Measurements from ENCODE around the gene TBC1D22A. TPM values are rescaled to one million over a fixed set of nuclear protein-coding genes. Genes with fewer than 3 reads are reported as not detected.

The TBC1D22A gene
- polyA plus RNA-seq, 1 experiment, result 24.2 TPM

DNA sequence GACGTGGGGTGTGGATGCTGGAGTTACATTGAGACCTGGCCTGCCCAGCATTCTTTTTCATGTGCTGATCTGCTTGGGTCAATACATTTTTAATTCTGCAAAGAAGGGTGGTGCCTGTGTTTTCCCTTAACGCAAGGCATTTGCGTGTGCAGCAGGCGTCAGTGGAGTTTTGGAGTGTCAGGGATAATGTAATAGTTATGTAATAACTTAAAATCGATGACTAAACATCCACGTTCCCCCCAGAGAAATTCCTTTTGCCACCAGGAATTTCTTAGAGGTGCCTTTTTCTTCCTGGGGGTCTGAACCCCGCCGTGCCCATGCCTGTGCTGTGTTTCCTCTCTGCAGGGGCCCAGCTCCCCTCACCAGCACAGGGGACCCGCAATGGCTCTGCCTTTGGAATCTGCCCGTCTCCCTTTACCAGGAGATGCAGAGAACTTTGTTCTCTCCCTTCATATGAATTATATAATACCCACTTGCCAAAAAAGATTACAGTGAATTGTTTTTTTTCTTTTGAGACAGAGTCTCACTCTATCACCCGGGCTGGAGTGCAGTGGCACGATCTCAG, 62.6 kb downstream of the TBC1D22A start:
- Histone ChIP-seq H3K27me3 (ENCODE audit: control insufficient read depth, insufficient read depth, low read length) (no peaks in the 10 kb centered on the region), H3K4me3 (ENCODE audit: low read depth, low read length) (no peak overlapping the region), H3K36me3 (ENCODE audit: control insufficient read depth, insufficient read depth, low read length) (peaks cover 1% of the 10 kb centered on the region; the same call in 1 of the 2 replicates)
- TF ChIP-seq, protein P1, sequence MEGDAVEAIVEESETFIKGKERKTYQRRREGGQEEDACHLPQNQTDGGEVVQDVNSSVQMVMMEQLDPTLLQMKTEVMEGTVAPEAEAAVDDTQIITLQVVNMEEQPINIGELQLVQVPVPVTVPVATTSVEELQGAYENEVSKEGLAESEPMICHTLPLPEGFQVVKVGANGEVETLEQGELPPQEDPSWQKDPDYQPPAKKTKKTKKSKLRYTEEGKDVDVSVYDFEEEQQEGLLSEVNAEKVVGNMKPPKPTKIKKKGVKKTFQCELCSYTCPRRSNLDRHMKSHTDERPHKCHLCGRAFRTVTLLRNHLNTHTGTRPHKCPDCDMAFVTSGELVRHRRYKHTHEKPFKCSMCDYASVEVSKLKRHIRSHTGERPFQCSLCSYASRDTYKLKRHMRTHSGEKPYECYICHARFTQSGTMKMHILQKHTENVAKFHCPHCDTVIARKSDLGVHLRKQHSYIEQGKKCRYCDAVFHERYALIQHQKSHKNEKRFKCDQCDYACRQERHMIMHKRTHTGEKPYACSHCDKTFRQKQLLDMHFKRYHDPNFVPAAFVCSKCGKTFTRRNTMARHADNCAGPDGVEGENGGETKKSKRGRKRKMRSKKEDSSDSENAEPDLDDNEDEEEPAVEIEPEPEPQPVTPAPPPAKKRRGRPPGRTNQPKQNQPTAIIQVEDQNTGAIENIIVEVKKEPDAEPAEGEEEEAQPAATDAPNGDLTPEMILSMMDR (IDR thresholded peaks at IDR 0.05; ENCODE audit: insufficient read depth, low read depth, low read length), result no peak
- POLR2A ChIA-PET, result no interaction called here
- DNase-seq (ENCODE audit: low read depth), result no peak
- CTCF ChIA-PET, result interaction anchor here (3.7 kb wide), 1 partner anchor 22 kb away, joined by 14 read pairs; no protein-coding TSS in a partner anchor

DNA sequence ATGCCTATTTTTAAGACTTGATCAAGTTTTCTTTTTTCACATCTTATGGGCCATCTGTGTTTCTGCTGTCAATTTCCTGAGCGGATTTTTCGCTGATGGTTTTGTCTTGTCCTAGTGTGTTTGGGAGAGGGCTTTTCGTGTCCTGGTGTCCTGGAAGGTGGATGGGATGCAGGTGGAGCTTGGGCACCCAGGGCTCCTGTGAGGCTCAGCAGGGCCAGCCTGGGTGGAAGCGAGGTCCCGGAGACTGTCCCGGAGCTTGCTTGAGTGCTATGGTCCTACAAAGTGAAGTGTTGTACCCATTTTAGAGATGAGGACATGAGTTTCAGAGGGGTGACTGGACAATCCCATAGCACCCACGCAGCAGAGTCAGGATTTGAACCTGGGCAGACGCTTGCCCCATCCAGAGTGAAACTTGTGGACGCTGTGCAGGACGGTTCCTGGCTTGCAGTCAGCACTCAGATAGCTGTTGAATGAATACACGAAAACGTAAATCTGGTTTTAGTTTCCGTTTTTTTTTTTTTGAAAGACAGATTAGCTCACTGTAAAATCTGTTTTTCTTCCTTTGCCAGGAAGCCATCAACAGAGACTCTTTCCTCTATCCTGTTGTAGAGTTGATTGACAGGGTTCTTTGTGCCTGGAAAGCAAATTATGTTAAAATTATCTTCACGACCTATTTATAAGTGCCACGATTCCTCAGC, 64.1 kb downstream of the TBC1D22A start:
- POLR2A ChIA-PET, result no interaction called here
- TF ChIP-seq, protein P1 (IDR thresholded peaks at IDR 0.05; ENCODE audit: insufficient read depth, low read depth, low read length), result no peak
- Histone ChIP-seq H3K36me3 (ENCODE audit: control insufficient read depth, insufficient read depth, low read length) (peaks cover 1% of the 10 kb centered on the region; the same call in 1 of the 2 replicates), H3K27me3 (ENCODE audit: control insufficient read depth, insufficient read depth, low read length) (no peaks in the 10 kb centered on the region), H3K4me3 (ENCODE audit: low read depth, low read length) (no peak overlapping the region)
- no peak for DNase-seq (ENCODE audit: low read depth)
- CTCF ChIA-PET, result interaction anchor here (0.9 to 3.7 kb wide), 2 partner anchors 19 to 24 kb away, joined by 3 to 14 read pairs; no protein-coding TSS in a partner anchor

DNA sequence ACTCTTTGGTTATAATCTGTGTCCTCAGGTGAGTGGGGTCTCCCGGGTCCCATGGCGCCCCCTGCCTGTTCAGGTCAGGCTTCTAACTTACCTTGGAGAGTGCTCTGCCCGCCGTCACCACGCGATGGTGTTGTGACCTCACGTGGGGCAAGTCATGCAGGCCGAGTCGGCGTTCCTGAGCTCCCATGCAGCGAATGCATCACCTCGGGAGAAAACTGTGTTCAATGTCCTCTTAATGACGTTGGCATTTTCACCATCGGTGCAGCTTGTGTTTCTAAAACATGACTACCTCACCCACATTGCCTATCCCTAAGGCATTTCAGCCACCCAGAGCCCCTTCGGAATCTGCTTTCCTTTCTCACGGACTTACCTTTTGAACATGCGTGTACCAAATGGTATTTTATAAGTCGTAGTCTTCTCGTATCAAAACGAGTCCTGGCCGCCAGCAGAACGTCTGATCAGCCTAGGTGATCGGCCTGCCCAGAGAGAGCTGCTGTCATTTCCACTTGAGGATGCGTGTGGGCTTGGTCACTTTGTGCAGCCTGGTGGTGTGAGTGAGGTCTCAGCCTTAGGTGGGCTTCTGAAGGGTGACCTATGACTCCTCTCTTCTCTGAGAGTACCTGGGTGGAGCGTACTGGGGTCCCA, 64.8 kb downstream of the TBC1D22A start:
- CTCF ChIA-PET, result interaction anchor here (0.9 to 3.7 kb wide), 2 partner anchors 18 to 24 kb away, joined by 3 to 14 read pairs; no protein-coding TSS in a partner anchor
- DNase-seq (ENCODE audit: low read depth), result no peak
- peaks cover 1% of the 10 kb centered on the region; the same call in 1 of the 2 replicates for H3K36me3 ChIP-seq (ENCODE audit: control insufficient read depth, insufficient read depth, low read length)
- H3K4me3 ChIP-seq (ENCODE audit: low read depth, low read length), result no peak overlapping the region
- no peaks in the 10 kb centered on the region for H3K27me3 ChIP-seq (ENCODE audit: control insufficient read depth, insufficient read depth, low read length)
- TF ChIP-seq, protein P1 (IDR thresholded peaks at IDR 0.05; ENCODE audit: insufficient read depth, low read depth, low read length), result no peak
- POLR2A ChIA-PET, result no interaction called here

DNA sequence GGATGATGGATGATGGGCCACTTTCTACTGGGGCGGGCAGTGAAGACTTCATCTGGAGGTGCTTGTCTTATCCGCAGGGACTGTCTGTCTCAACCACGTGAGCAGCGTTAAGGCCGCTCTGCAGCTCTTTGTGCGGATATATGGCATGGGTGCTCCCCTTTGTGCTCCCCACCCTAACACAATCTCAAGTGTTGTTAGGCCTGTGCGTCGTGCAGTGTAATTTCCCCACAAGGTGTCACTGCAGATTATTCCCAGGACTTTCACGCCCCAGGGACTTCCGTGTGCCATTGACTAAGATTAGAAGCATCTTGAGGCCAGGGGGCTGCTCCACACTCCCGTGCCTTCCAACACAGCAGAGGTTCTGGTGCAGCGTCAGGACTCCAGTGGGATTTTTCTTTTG, 65.3 kb downstream of the TBC1D22A start:
- ChIA-PET CTCF (interaction anchor here (1.4 kb wide), 1 partner anchor 18 kb away, joined by 4 read pairs; no protein-coding TSS in a partner anchor), POLR2A (no interaction called here)
- DNase-seq (ENCODE audit: low read depth), result no peak
- no peak overlapping the region for H3K4me3 ChIP-seq (ENCODE audit: low read depth, low read length)
- H3K36me3 ChIP-seq (ENCODE audit: control insufficient read depth, insufficient read depth, low read length), result peaks cover 1% of the 10 kb centered on the region; the same call in 1 of the 2 replicates
- no peaks in the 10 kb centered on the region for H3K27me3 ChIP-seq (ENCODE audit: control insufficient read depth, insufficient read depth, low read length)
- TF ChIP-seq, protein P1 (IDR thresholded peaks at IDR 0.05; ENCODE audit: insufficient read depth, low read depth, low read length), result no peak

DNA sequence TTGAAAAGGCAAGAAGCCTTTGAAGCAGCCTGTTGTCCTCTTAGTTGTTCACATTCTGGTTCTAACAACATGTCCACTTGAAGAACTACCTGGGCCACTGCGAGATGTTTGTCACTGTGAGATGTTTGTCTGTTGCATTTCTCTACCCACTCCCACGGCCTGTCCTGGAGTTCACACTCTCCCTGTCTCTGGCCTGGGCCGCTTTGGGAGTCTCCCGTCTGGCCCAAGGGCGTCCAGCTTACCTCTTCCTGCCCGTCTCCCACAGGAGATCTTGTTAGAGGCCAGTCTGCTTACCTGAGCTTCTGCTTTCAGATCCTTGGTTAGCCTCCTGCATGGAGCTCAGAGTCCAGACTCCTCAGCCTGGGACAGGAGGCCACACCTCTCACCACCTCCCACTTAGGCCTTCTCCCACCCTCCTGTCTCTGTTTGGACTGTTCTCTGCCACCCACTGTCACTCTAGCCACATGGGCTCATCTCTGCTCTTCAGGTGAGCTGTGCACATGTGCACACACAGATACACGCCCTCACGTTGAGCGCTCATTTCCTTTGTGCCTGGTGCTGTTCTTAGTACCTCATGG, 66.0 kb downstream of the TBC1D22A start:
- Histone ChIP-seq H3K27me3 (ENCODE audit: control insufficient read depth, insufficient read depth, low read length) (no peaks in the 10 kb centered on the region), H3K36me3 (ENCODE audit: control insufficient read depth, insufficient read depth, low read length) (peaks cover 1% of the 10 kb centered on the region; the same call in 1 of the 2 replicates), H3K4me3 (ENCODE audit: low read depth, low read length) (no peak overlapping the region)
- POLR2A ChIA-PET, result no interaction called here
- no peak for DNase-seq (ENCODE audit: low read depth)
- TF ChIP-seq, protein P1 (IDR thresholded peaks at IDR 0.05; ENCODE audit: insufficient read depth, low read depth, low read length), result no peak
- CTCF ChIA-PET, result interaction anchor here (1.4 kb wide), 1 partner anchor 17 kb away, joined by 4 read pairs; no protein-coding TSS in a partner anchor
